T-helper 9 cell (primary cell): ENCODE results near the gene CNTN2.

Source experiments
- DNase-seq: peaks from one replicate; pipeline ENCODE4 v3.0.0-alpha.2; 2020

Gene CNTN2

GRCh38 chr1:205025239-205025638 lies 17.8 kb upstream of the CNTN2 start:
- no peak for DNase-seq

GRCh38 chr1:205026181-205026580 lies 16.8 kb upstream of the CNTN2 start:
- no peak for DNase-seq

GRCh38 chr1:205028390-205028789 lies 14.6 kb upstream of the CNTN2 start:
- DNase-seq, result no peak

- DNase-seq, result no peak
Observed at GRCh38 chr1:205028924-205029323, 14.1 kb upstream of the CNTN2 start.

GRCh38 chr1:205030241-205030640 lies 12.8 kb upstream of the CNTN2 start:
- no peak for DNase-seq

- no peak for DNase-seq
Observed at GRCh38 chr1:205030896-205031295, 12.1 kb upstream of the CNTN2 start.

GRCh38 chr1:205032508-205032907 lies 10.5 kb upstream of the CNTN2 start:
- DNase-seq, result no peak

GRCh38 chr1:205037539-205037938 lies 5.5 kb upstream of the CNTN2 start:
- no peak for DNase-seq

- no peak for DNase-seq
Observed at GRCh38 chr1:205038132-205038786, 4.8 kb upstream of the CNTN2 start.

GRCh38 chr1:205041001-205041715 lies 1.9 kb upstream of the CNTN2 start:
- DNase-seq, result no peak

- no peak for DNase-seq
Observed at GRCh38 chr1:205041998-205042910, 758 bp upstream of the CNTN2 start.

GRCh38 chr1:205043866-205044265 lies 854 bp downstream of the CNTN2 start:
- no peak for DNase-seq

- no peak for DNase-seq
Observed at GRCh38 chr1:205044741-205045140, 1.7 kb downstream of the CNTN2 start.

GRCh38 chr1:205045146-205045545 lies 2.1 kb downstream of the CNTN2 start:
- DNase-seq, result no peak

GRCh38 chr1:205046870-205047269 lies 3.9 kb downstream of the CNTN2 start:
- no peak for DNase-seq

- no peak for DNase-seq
Observed at GRCh38 chr1:205047764-205048231, 4.8 kb downstream of the CNTN2 start.

GRCh38 chr1:205048382-205048781 lies 5.4 kb downstream of the CNTN2 start:
- no peak for DNase-seq

- no peak for DNase-seq
Observed at GRCh38 chr1:205049479-205049878, 6.5 kb downstream of the CNTN2 start.

GRCh38 chr1:205052690-205053089 lies 9.7 kb downstream of the CNTN2 start:
- no peak for DNase-seq

- DNase-seq, result no peak
Observed at GRCh38 chr1:205053296-205053695, 10.3 kb downstream of the CNTN2 start.

- DNase-seq, result no peak
Observed at GRCh38 chr1:205054013-205054412, 11.0 kb downstream of the CNTN2 start.

- DNase-seq, result no peak
Observed at GRCh38 chr1:205056188-205056611, 13.2 kb downstream of the CNTN2 start.

- no peak for DNase-seq
Observed at GRCh38 chr1:205056956-205057568, 14.1 kb downstream of the CNTN2 start.
